Psoas muscle (tissue), 8 donors: ENCODE data around the gene MMP25. TPM values are rescaled to one million over a fixed set of nuclear protein-coding genes. Genes with fewer than 3 reads are reported as not detected.

Source experiments
- ATAC-seq, 4 donors: fragments of 200-7000 bp; cut with Tn5 transposase; one replicate each; pipeline ENCODE4 v1.9.1; 2020; ENCODE audit warnings: moderate library complexity in 3 of 4, mild to moderate bottlenecking in 2 of 4
- DNase-seq, 2 donors: peaks; one replicate each; pipeline ENCODE4 v3.0.0-alpha.2; 2020
- H3K27ac ChIP-seq: fragments of 200-600 bp; one replicate; pipeline ENCODE4 v1.8.0; 2022
- H3K27me3 ChIP-seq, 3 donors: fragments of 200-600 bp in 1 of 3; one replicate each; pipeline versions ENCODE4 v1.6.1 to v1.8.0; 2013 to 2022; ENCODE audit warnings: low read length in 2 of 3, mild to moderate bottlenecking in 2 of 3, moderate library complexity in 1 of 3; ENCODE audit not compliant: insufficient read depth in 3 of 3
- H3K36me3 ChIP-seq, 2 donors: fragments of 200-600 bp in 1 of 2; one replicate each; pipeline versions ENCODE4 v1.6.1 to v1.8.0; 2013 to 2022; ENCODE audit warnings: low read depth in 1 of 2, mild to moderate bottlenecking in 1 of 2, moderate library complexity in 1 of 2; ENCODE audit not compliant: insufficient read depth in 1 of 2
- H3K4me1 ChIP-seq: fragments of 200-600 bp; one replicate; pipeline ENCODE4 v1.8.0; 2022
- H3K4me3 ChIP-seq: fragments of 200-600 bp; one replicate; pipeline ENCODE4 v1.8.0; 2022; ENCODE audit warnings: mild to moderate bottlenecking
- H3K9me3 ChIP-seq: fragments of 200-600 bp; one replicate; pipeline ENCODE4 v1.8.0; 2022
- CTCF ChIP-seq: fragments of 200-600 bp; IDR thresholded peaks from one replicate; pipeline ENCODE4 v1.8.0; 2022; ENCODE audit warnings: antibody characterized with exemption
- WGBS, 3 donors: extraction: QIAGEN DNeasy Blood & Tissue Kit; methylation state at CpG; one replicate each; pipeline versions ENCODE4 v1.1.6 to v1.1.7; 2013; 5-methylcytosine and 5-hydroxymethylcytosine counted together
- intact Hi-C, 2 donors: fragments of 100-400 bp; cut with DNase I; formaldehyde crosslinking; loops; one replicate each; pipeline versions ENCODE4 v1.11.0 to v1.14.2; 2022
- polyA plus RNA-seq, 3 donors: library from polyadenylated mRNA; stranded (reverse); fragments of 200-250 nt; gene quantifications; one replicate each; pipeline ENCODE4 v1.2.3, GENCODE V29; 2013
- total RNA-seq, 4 donors: library from RNA; stranded (reverse); fragmentation: NEBNext Ultra II Directional in 2 of 4; extraction: Animal tissue kit (Norgen Biotek cat#: 25700) in 2 of 4; gene quantifications; one replicate each; pipeline versions ENCODE4 v1.2.1 to v1.2.4, GENCODE V29; 2021 to 2023
- donor health status: healthy with polysubstance abuse.
- donor health status: DM: no; HTN: no; CAD: no; lungs with moderate emphysema.
- donor health status: Bipolar disorder and iron deficiency.
- donor health status: healthy.
- donor health status: DM: yes; HTN: yes; CAD: no.
- donor health status: DM: no; HTN: no; CAD: no.
- donor health status: DM: no; HTN: no; CAD: no.
- donor health status: DM: yes; HTN: yes; CAD: no.

The MMP25 gene
- total and polyA plus RNA-seq, 7 donors = 0.13 to 2.3 (median 1.0) TPM

DNA sequence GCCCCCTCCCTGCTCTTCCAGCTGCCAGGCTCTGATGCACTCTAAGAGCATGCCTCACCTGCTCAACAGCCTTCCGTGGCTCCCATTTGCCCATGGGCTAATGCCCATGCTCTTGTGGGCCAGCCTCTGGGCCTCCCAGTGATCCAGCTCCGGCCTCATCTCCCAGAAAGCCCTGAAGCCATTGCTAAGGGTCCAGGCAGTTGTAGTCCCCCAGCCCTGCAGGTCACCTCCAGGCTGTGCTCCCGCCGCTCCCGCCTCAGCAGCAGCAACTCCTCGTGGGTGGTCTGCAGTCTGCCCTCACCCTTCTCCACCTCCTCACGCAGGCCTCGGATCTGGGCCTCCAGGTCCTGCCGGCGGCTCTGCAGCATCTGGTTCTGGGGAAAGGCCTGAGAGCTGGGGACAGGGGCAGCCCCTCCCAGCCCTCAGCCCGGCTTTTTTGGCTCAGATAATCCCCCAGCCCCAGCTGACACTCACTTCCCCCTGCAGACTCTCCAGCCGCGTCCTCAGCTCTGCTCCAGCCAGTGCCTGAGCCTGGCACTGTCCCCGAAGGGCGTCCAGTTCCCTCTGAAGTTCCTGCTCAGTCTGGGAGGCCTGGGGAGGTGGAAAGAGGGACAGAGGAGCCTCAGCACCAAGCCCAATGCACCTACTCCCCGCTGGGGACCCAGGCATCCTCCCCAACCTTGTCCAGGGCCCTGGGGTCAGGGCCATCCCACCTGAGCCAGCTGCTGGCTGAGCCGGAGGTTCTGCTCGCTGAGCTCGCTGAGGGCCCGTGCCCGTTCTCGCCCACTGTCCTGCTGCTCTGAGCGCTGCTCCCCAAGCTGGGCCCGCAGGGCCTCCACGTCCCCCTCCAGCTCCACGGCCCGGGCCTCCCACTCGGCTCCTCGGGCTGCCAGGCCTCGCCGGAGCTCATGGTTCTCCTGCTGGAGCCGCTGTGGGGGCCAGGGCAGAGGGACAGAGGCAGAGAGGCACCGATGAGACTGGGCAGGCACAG lies 15.8 kb upstream of the MMP25 start:
- Histone ChIP-seq H3K27me3 (peaks cover 0 to 61% (median 20%) of the 10 kb centered on the region in 3 donors), H3K4me1 (peaks cover 8% of the 10 kb centered on the region), H3K9me3 (no peaks in the 10 kb centered on the region), H3K36me3 (peaks cover 0 to 21% of the 10 kb centered on the region in 2 donors), H3K27ac (no peak overlapping the region), H3K4me3 (no peak overlapping the region)
- DNase-seq (no peak), ATAC-seq (no peak)
- intact Hi-C loops = no loop called here
- 71 to 74% (median 74%) methylated on average over 31 to 33 of the region's 33 CpGs for whole genome bisulfite sequencing, 3 donors
- no peak for TF ChIP-seq CTCF

GRCh38 chr16:3032624-3033023 lies 13.7 kb upstream of the MMP25 start:
- intact Hi-C loops = no loop called here
- Histone ChIP-seq H3K4me1 (peaks cover 8% of the 10 kb centered on the region), H3K9me3 (no peaks in the 10 kb centered on the region), H3K36me3 (no peaks in the 10 kb centered on the region), H3K4me3 (no peak overlapping the region), H3K27me3 (peaks cover 0 to 83% (median 32%) of the 10 kb centered on the region in 3 donors), H3K27ac (no peak overlapping the region)
- 33 to 45% (median 36%) methylated on average over 7 of the region's 7 CpGs for WGBS, 3 donors
- ATAC-seq = no peak
- DNase-seq = no peak
- no peak for TF ChIP-seq CTCF

DNA sequence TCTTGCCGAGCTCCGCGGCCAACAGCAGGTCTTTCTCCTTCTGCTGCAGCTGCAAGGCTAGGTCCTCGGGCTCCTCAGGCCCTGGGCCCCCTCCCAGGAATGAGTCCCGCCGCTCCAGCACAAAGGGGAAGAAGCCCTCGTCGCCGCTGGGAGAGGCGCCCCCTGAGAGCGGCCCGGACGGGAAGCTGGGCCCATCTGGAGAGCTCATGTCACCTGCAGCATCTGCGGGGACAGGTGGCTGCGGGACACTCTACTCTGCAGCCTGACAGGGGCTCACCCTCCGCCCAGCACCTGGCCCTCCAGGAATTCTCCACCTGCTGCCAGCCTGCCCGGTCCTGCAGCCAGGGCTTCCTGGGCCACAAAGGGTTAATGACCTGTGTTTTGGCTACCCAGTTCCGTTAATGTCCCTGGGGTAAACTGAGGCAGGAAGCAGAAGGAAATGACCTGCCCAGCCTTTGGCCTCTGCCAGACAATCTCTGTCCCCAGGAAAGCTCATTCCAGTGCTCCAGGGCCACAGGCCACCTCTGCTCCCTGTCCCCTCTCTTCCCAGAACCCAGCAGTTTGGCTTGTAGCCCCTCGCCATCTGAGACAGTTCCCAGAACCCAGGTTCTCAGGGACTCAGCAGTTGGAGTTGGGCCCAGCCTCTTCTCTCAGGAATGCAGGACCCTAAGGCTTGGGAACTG lies 10.9 kb upstream of the MMP25 start:
- intact Hi-C loops = no loop called here
- no peak for TF ChIP-seq CTCF
- H3K27me3 ChIP-seq = peaks cover 0 to 87% (median 31%) of the 10 kb centered on the region in 3 donors

DNA sequence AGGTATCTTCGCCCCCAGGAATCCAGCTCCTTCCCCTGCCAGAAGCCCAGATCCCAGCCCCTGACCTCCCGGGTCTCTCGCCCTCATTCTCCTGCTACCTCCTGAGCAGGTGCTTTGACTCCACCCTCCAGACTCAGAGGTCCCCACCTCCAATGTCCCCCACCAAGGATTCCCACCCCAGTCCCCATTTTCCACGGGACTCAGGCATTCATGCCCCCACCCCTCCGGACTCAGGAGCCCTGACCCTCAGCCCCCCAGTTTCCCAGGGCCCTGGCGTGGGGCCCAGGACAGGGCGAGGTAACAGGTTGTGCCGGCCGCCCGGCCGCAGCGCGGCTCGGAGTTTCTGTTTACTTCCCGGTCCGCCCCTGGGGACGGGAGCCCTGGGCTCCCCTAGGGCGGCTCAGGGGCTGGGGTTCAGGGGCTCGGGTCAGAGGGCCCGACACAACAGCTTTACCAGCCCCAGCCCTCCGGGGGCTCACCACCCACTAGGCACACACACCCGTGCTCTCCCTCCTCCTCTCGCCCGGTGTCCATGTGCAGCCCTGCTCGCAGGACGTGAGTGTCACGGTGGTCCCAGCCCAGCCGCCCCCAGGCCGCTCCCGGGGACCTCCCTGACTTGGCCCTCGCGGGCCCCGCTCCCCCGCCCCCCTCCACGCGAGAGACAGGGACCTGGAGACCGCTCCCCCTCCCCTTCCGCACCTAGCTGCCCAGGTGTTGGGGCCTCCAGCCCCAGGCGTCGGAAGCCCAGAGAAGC lies 10.2 kb upstream of the MMP25 start:
- WGBS, 3 donors = 2 to 3% (median 3%) methylated on average over 19 to 40 of the region's 40 CpGs

More for the DNA sequence above, 10.9 kb upstream of the MMP25 start:
- Histone ChIP-seq H3K36me3 (no peaks in the 10 kb centered on the region), H3K4me1 (no peaks in the 10 kb centered on the region), H3K9me3 (no peaks in the 10 kb centered on the region), H3K4me3 (no peak overlapping the region), H3K27ac (no peak overlapping the region)
- no peak for DNase-seq
- ATAC-seq = no peak
- WGBS, 3 donors = 32 to 37% (median 33%) methylated on average over 16 to 19 of the region's 19 CpGs

More for the DNA sequence above, 10.2 kb upstream of the MMP25 start:
- peaks cover 0 to 79% (median 27%) of the 10 kb centered on the region in 3 donors for H3K27me3 ChIP-seq
- intact Hi-C loops = no loop called here
- ATAC-seq (no peak), DNase-seq (no peak)
- H3K4me1 ChIP-seq = no peaks in the 10 kb centered on the region
- no peak for TF ChIP-seq CTCF
- H3K27ac ChIP-seq = no peak overlapping the region
- H3K36me3 ChIP-seq = no peaks in the 10 kb centered on the region
- no peak overlapping the region for H3K4me3 ChIP-seq
- no peaks in the 10 kb centered on the region for H3K9me3 ChIP-seq
